A172 (cell line): ENCODE data around the gene EBP. TPM values are rescaled to one million over a fixed set of nuclear protein-coding genes. Genes with fewer than 3 reads are reported as not detected.

Experiments used
- DNase-seq: peaks from one replicate; pipeline ENCODE4 v3.0.0-alpha.2; 2015; ENCODE audit warnings: low spot score
- total RNA-seq: library from RNA; depleted of rRNA; stranded (reverse); fragments of >200 nt; shearing (Covaris generic); gene quantifications from 2 replicates; pipeline ENCODE4 v1.2.3, GENCODE V29; 2014; rRNA removed

The EBP gene
- total RNA-seq, 1 experiment from 2014 or later: 92.6 TPM

DNA sequence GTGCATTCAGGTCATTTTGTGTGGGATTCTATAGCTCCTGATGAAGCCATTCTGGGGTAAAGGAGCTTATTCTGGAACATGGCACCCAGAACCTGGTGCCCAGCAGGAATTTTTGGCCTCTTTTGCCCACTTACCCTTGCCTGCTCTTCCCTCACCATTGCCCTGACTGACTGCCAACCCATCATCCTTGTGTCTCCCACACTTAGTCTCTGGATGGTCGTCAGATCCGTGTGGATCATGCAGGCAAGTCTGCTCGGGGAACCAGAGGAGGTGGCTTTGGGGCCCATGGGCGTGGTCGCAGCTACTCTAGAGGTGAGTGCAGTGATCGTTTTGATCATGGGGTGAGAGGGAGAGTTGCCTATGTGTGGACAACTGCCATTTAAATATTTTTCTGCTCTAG, 54.5 kb downstream of the EBP start:
- DNase-seq: no peak

Other genes with a start within 250 kb of the EBP start
- gene SSX3, start 165.1 kb upstream of the EBP start, total RNA-seq: not detected in 2 replicates
- not detected in 2 replicates for gene SSX4, start 138.3 kb upstream of the EBP start, total RNA-seq
- not detected in 2 replicates for gene SSX4B, start 109.8 kb upstream of the EBP start, total RNA-seq
- 0.34 TPM in 1 of 2 replicates, not detected in the other for gene SLC38A5, start 51.5 kb upstream of the EBP start, total RNA-seq
- gene FTSJ1, start 45.6 kb upstream of the EBP start, total RNA-seq: 110 and 113 TPM in 2 replicates
- gene PORCN, start 12.8 kb upstream of the EBP start, total RNA-seq: 13.2 and 15.2 TPM in 2 replicates
- 8.6 and 12.7 TPM in 2 replicates for gene TBC1D25, start 17.9 kb downstream of the EBP start, total RNA-seq
- gene RBM3, start 52.7 kb downstream of the EBP start, total RNA-seq: 126 and 142 TPM in 2 replicates
- 71.5 and 81.8 TPM in 2 replicates for gene WDR13, start 75.7 kb downstream of the EBP start, total RNA-seq
- gene WAS, start 162.0 kb downstream of the EBP start, total RNA-seq: 0.62 and 3.6 TPM in 2 replicates
- 18.4 and 18.9 TPM in 2 replicates for gene SUV39H1, start 174.9 kb downstream of the EBP start, total RNA-seq
- gene GLOD5, start 239.9 kb downstream of the EBP start, total RNA-seq: not detected in 2 replicates